ENCODE measurements around the gene GAGE1. TPM values are rescaled to one million over a fixed set of nuclear protein-coding genes. Genes with fewer than 3 reads are reported as not detected.

GAGE1 gene
- polyA plus RNA-seq, 3 donors, result not detected

Other genes starting within 250 kb of the GAGE1 start
- not detected for gene GAGE12C, start 66.8 kb upstream of the GAGE1 start, polyA plus RNA-seq (ENCODE audit: insufficient read length in 3 of 3)
- gene GAGE12D, start 57.3 kb upstream of the GAGE1 start, polyA plus RNA-seq (ENCODE audit: insufficient read length in 3 of 3), result not detected
- gene GAGE12E, start 47.7 kb upstream of the GAGE1 start, polyA plus RNA-seq (ENCODE audit: insufficient read length in 3 of 3), result not detected
- not detected for gene GAGE12F, start 38.2 kb upstream of the GAGE1 start, polyA plus RNA-seq (ENCODE audit: insufficient read length in 3 of 3)
- gene GAGE12G, start 28.6 kb upstream of the GAGE1 start, polyA plus RNA-seq (ENCODE audit: insufficient read length in 3 of 3), result not detected
- not detected for gene GAGE12H, start 19.1 kb upstream of the GAGE1 start, polyA plus RNA-seq (ENCODE audit: insufficient read length in 3 of 3)
- not detected for gene GAGE2A, start 9.5 kb upstream of the GAGE1 start, polyA plus RNA-seq (ENCODE audit: insufficient read length in 3 of 3)
- not detected for gene PAGE1, start 97.0 kb downstream of the GAGE1 start, polyA plus RNA-seq (ENCODE audit: insufficient read length in 3 of 3)
- gene PAGE4, start 230.3 kb downstream of the GAGE1 start, polyA plus RNA-seq (ENCODE audit: insufficient read length in 3 of 3), result 1 to 10 TPM in 1 of 3 donors, under 1 TPM in 2; 0.44 to 1.2 (median 0.93) TPM